ENCODE results near the gene HBEGF.

DNA sequence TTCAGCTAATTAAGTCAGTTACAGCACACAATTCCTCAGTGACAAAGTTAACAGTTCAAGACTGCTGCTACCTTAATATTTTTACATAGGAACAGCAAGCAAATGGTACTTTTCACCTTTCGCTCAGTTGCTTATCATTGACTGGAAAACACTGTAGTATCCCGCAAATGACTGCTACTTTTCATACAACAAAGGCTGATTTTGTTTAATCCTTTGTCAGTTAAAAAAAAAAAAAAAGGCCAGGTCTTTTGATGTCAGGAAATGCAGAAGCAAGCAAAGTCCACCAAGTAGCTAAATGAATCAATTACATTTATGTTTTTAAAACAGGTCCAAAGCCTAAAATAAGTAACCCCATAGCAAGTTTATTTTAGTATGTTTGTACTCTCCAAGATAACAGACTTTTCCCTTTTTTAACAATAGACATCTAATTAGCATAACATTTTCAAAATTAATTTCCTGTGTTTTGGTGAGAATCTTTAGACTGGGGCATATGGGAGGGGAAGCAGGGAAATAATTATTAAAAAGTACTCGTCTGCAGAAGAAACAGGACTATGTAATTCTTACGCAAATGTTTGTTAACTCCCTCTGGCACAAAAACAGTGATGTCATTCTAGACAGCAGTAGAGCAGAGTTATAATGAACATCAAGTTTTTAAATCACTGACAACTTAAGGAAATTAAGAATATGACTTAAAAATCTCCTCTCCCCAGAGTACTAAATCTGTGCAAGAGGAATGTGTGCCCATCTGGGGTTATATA is 53.1 kb downstream of the HBEGF start:
- no peak for TF ChIP-seq POLR2A (IDR thresholded peaks at IDR 0.05; ENCODE audit: extremely low read depth, insufficient read length)
- TF ChIP-seq, protein P1, sequence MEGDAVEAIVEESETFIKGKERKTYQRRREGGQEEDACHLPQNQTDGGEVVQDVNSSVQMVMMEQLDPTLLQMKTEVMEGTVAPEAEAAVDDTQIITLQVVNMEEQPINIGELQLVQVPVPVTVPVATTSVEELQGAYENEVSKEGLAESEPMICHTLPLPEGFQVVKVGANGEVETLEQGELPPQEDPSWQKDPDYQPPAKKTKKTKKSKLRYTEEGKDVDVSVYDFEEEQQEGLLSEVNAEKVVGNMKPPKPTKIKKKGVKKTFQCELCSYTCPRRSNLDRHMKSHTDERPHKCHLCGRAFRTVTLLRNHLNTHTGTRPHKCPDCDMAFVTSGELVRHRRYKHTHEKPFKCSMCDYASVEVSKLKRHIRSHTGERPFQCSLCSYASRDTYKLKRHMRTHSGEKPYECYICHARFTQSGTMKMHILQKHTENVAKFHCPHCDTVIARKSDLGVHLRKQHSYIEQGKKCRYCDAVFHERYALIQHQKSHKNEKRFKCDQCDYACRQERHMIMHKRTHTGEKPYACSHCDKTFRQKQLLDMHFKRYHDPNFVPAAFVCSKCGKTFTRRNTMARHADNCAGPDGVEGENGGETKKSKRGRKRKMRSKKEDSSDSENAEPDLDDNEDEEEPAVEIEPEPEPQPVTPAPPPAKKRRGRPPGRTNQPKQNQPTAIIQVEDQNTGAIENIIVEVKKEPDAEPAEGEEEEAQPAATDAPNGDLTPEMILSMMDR (IDR thresholded peaks at IDR 0.05; ENCODE audit: low read depth, low read length) = no peak
